ENCODE results near the gene C2. TPM values are rescaled to one million over a fixed set of nuclear protein-coding genes. Genes with fewer than 3 reads are reported as not detected.

C2 gene
- polyA plus RNA-seq, 1 of the 3 experiments (the other 2 are of a cell fraction), result 0.43 TPM

GRCh38 chr6:31948306-31948705 is 20.8 kb downstream of the C2 start:
- H3K36me3 ChIP-seq (replicated peaks in 1 of 2; ENCODE audit: control insufficient read depth in 1 of 2, insufficient read depth in 2 of 2, low read length in 1 of 2), result peaks cover under 1 to 27% of the 10 kb centered on the region in 2 experiments
- WGBS (ENCODE audit: low lambda C conversion rate), result 57% methylated on average over 5 of the region's 5 CpGs
- H3F3A ChIP-seq (replicated peaks; ENCODE audit: insufficient read depth), result peaks cover 22% of the 10 kb centered on the region
- H3K9me3 ChIP-seq, result no peaks in the 10 kb centered on the region
- ChIA-PET POLR2A (no interaction called here), CTCF (interaction anchor here (2.7 kb wide), 1 partner anchor 23 kb away, joined by 9 read pairs; the partner anchor contains the start of gene DXO)
- no peaks in the 10 kb centered on the region for H3K79me2 ChIP-seq (ENCODE audit: insufficient read depth)
- peaks cover 9 to 14% of the 10 kb centered on the region in 2 experiments; a peak in 1 of 4 replicates for H3K4me1 ChIP-seq (ENCODE audit: control insufficient read depth in 1 of 2, insufficient read depth in 2 of 2, low read depth in 1 of 2, low read length in 1 of 2)
- no peak overlapping the region for H3K9ac ChIP-seq
- H3K9me2 ChIP-seq, result no peaks in the 10 kb centered on the region
- DNase-seq, result no peak
- no peak overlapping the region for H3K27ac ChIP-seq (ENCODE audit: low read depth in 2 of 2, low read length in 1 of 2)
- H4K20me1 ChIP-seq (ENCODE audit: insufficient read depth), result no peaks in the 10 kb centered on the region
- no peaks in the 10 kb centered on the region for H3K27me3 ChIP-seq (ENCODE audit: insufficient read depth)
- no peak overlapping the region for H3K4me3 ChIP-seq (ENCODE audit: low read depth in 2 of 2, low read length in 1 of 2)
- TF ChIP-seq TCF12 (IDR thresholded peaks at IDR 0.05), result no peak
- TF ChIP-seq MEF2A (IDR thresholded peaks at IDR 0.05; ENCODE audit: borderline replicate concordance, low read depth), result no peak
- no peak for TF ChIP-seq FOXJ3 (CRISPR knock-in tag; IDR thresholded peaks at IDR 0.05)
- no peak for TF ChIP-seq NFIC (IDR thresholded peaks at IDR 0.05; ENCODE audit: borderline replicate concordance)
- TF ChIP-seq FOSL2 (IDR thresholded peaks at IDR 0.05; ENCODE audit: borderline replicate concordance, low read depth), result no peak
- no peak for TF ChIP-seq CHD2 (IDR thresholded peaks at IDR 0.05; ENCODE audit: low read length, partially characterized antibody)
- TF ChIP-seq GATA2 (CRISPR knock-in tag; IDR thresholded peaks at IDR 0.05), result no peak
- no peak for TF ChIP-seq RCOR1 (IDR thresholded peaks at IDR 0.05; ENCODE audit: low read length)
- TF ChIP-seq SMC3 (IDR thresholded peaks at IDR 0.05; ENCODE audit: low read depth, low read length), result no peak
- no peak overlapping the region for H2AFZ ChIP-seq (ENCODE audit: low read depth)
- no peak overlapping the region for H3K4me2 ChIP-seq

GRCh38 chr6:31948753-31949413 is 21.4 kb downstream of the C2 start:
- Histone ChIP-seq H4K20me1 (ENCODE audit: insufficient read depth) (no peaks in the 10 kb centered on the region), H3K4me3 (ENCODE audit: low read depth in 2 of 2, low read length in 1 of 2) (no peak overlapping the region), H3K9me2 (no peaks in the 10 kb centered on the region), H3K36me3 (replicated peaks in 1 of 2; ENCODE audit: control insufficient read depth in 1 of 2, insufficient read depth in 2 of 2, low read length in 1 of 2) (peaks cover 4 to 32% of the 10 kb centered on the region in 2 experiments), H3K79me2 (ENCODE audit: insufficient read depth) (no peaks in the 10 kb centered on the region), H3K4me2 (no peak overlapping the region), H2AFZ (ENCODE audit: low read depth) (no peak overlapping the region), H3K4me1 (ENCODE audit: control insufficient read depth in 1 of 2, insufficient read depth in 2 of 2, low read depth in 1 of 2, low read length in 1 of 2) (peaks cover 9 to 14% of the 10 kb centered on the region in 2 experiments; a peak in 1 of 4 replicates), H3K9ac (no peak overlapping the region), H3K9me3 (no peaks in the 10 kb centered on the region), H3K27ac (ENCODE audit: low read depth in 2 of 2, low read length in 1 of 2) (no peak overlapping the region), H3F3A (replicated peaks; ENCODE audit: insufficient read depth) (peaks cover 25% of the 10 kb centered on the region), H3K27me3 (ENCODE audit: insufficient read depth) (no peaks in the 10 kb centered on the region)
- ChIA-PET POLR2A (no interaction called here), CTCF (interaction anchor here (0.6 to 2.7 kb wide), 2 partner anchors 22 to 59 kb away, joined by 4 to 9 read pairs; partner anchors contain the start of gene DXO)
- no peak for DNase-seq
- WGBS (ENCODE audit: low lambda C conversion rate), result 55% methylated on average over 3 of the region's 6 CpGs
- TF ChIP-seq MAX (IDR thresholded peaks at IDR 0.05; ENCODE audit: low read depth), result 0 out of 2 replicates have a peak, but pooled peaks have one; percentile 27
- TF ChIP-seq POLR2AphosphoS5 (IDR thresholded peaks at IDR 0.05; ENCODE audit: low read depth, low read length), result peak; percentile 40
- peak; percentile 20; the same call in 1 of the 2 replicates for TF ChIP-seq PBX3 (IDR thresholded peaks at IDR 0.05)
- TF ChIP-seq JUND (IDR thresholded peaks at IDR 0.05), result peak; percentile 19
- no peak for TF ChIP-seq SIN3A (IDR thresholded peaks at IDR 0.05; ENCODE audit: borderline replicate concordance, low read depth, low read length)
- TF ChIP-seq USF2 (IDR thresholded peaks at IDR 0.05; ENCODE audit: borderline replicate concordance, low read depth, low read length), result no peak
- no peak for TF ChIP-seq SMC3 (IDR thresholded peaks at IDR 0.05; ENCODE audit: low read depth, low read length)

All from SK-N-SH (cell line).